NCI-H1930 (cell line): ENCODE data around the gene MMD2.

Experiments used
- DNase-seq, 2 experiments: peaks; one replicate each; lab custom pipeline; 2025; lab: John Stamatoyannopoulos, UW

Gene MMD2

GRCh38 chr7:4957847-4958476, 1.0 kb downstream of the MMD2 start:
- no peak for DNase-seq

- DNase-seq, result no peak
Measured at GRCh38 chr7:4951903-4952636, 6.9 kb downstream of the MMD2 start.

- no peak for DNase-seq
Measured at GRCh38 chr7:4951304-4951703, 7.7 kb downstream of the MMD2 start.

DNA sequence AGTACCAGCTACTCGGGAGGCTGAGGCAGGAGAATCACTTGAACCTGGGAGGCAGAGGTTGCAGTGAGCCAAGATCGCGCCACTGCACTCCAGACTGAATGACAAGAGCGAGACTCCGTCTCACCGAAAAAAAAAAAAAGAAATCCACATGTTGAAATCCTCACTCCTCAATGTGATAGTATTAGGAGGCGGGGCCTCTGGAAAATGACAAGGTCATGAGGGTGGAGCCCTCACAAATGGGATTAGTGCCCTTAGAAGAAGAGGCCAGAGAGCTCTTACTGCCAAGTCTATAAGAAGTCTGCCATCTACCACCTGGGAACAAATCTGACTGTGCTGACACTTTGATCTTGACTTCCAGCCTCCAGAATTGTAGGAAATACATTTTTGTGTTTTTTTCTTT, 10.6 kb downstream of the MMD2 start:
- DNase-seq, result no peak

DNA sequence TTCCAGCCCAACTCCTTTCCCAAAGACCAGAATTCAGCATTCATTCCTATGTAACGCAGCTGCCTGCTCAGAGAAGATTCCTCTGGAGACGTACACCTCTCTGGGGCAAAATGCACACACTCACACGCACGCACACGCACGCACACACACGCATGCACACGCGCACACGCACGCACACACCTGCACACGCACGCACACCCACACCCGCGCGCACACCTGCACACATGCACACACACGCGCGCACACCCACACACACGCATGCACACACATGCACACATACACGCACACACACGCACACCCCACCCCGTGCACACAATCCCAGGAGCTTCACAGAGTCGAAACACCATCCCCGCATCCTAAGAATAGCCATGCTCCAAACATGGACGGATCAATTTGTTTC, 13.0 kb downstream of the MMD2 start:
- DNase-seq, result no peak

- no peak for DNase-seq
Measured at GRCh38 chr7:4944939-4945338, 14.0 kb downstream of the MMD2 start.

GRCh38 chr7:4943297-4943696, 15.7 kb downstream of the MMD2 start:
- no peak for DNase-seq

DNA sequence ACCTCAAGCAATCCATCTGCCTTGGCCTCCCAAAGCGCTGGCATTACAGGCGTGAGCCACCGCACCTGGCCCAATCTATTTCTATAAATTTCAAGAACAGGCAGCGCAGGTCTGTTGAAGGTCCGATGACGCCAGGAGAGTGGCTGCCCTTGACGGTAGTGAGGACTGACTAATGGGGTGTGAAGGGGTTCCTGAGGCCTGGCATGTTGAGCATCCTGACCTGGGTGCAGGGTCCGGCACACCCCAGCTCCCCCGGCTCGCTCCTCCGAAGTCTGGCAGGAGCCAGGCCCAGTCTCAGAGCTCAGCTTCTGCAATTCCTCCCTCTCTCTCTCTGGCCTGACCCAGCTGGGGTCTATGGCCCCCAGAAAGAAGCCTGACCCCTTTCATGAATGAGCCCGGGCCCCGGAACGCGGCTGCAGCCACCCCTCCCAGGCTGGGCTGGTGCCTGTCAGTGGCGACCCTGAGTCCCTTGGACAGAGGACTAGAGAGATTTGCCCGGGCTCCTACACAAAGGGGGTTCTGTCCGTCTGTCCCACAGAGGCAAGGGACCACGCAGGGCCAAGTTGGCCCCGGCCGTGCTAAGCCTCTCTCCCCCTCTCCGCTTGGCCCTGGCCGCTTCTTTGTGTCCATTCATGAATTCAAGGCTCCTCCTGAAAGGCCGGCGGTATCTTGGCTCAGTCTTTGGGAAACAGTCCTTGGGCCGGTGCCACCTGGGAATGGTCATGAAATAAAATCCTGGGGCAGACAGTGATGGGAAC, 18.8 kb downstream of the MMD2 start:
- DNase-seq, result no peak

GRCh38 chr7:4937411-4937810, 21.6 kb downstream of the MMD2 start:
- DNase-seq, result no peak

- DNase-seq, result no peak
Measured at GRCh38 chr7:4934419-4935025, 24.5 kb downstream of the MMD2 start.

GRCh38 chr7:4931943-4932342, 27.0 kb downstream of the MMD2 start:
- no peak for DNase-seq

GRCh38 chr7:4929005-4929404, 30.0 kb downstream of the MMD2 start:
- DNase-seq, result no peak

- no peak for DNase-seq
Measured at GRCh38 chr7:4928445-4928844, 30.5 kb downstream of the MMD2 start.

DNA sequence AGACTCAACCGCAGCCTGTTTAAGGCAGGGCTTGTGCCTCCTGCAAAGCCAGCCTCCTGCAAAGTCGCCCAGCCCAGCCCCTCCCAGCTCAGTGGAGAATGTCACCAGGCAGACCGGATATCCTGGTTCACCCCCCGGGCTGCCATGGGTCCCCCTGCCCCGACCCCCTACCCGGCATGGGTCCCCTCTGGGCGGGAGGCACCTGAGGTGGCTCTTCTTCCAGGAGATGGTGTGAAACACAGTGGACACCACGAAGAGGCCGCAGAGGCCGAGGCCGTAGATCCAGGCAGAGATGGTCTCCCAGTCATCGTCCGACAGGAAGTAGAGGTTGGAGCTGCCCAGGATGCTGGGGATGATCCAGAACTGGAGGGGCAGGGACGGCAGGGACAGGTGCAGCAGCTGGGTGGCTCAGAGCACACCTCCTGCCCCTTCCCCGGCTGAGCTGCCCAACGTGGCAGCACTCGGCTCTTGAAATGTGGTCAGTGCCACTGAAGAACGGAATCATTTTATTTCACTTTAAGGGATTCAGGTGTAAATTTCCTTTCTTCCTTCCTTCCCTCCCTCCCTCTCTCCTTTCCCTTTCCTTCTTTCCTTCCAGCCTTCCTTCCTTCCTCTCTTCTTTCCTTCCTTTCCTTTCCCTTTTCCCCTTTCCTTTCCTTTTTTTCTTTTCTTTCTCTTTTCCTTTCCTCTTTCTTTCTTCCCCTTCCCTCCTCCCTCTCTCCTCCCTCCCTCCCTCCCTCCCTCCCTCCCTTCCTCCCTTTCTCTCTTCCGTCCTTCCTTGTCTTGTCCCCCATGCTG, 38.8 kb downstream of the MMD2 start:
- no peak for DNase-seq

- no peak for DNase-seq
Measured at GRCh38 chr7:4916113-4916512, 42.9 kb downstream of the MMD2 start.

DNA sequence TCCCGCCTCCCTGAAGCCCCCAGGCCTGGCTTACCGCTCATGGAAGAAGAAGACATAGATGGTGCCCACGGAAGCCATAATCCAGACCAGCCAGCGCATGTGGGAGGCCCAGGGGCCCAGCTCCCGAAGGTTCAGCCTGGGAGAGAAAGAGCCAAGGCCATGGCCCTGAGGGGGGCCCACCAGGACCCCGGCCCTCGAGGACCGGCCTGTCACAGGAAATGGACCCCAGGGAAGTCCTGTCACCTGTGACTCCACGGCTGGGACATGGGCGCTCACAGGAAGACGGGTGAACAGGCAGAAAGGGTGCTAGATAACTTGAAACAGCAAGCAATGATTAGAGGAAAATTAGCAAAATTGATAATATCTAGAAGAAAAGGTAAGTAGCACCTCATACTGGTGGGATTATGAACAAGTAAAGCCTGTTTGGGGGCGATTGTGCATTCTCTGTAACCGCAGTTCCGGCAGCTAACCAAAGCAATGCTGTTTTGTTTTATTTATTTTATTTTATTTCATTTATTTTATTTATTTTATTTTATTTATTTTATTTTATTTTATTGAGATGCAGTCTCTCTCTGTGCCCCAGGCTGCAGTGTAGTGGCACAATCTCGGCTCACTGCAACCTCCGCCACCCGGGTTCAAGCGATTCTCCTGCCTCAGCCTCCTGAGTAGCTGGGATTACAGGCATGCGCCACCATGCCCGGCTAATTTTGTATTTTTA, 47.7 kb downstream of the MMD2 start:
- DNase-seq, result no peak

DNA sequence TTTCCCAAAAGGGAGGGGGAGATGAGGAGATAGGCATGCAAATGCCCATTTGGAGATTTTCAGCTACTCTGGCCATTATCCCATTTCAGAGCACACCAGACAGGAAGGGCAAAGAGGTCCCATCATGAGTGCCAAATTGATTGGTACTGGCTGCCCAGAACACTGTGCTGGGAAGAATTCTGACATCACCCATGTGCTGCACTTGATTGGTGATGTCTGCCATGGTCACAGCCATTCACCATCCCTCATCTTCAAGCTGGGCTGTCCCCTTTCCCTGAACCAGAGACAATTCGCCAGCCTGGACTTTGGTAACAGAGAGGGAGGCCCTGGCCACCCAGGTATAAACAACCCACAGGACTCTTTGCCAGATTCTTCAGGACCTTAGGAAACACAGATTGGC, 52.3 kb downstream of the MMD2 start:
- no peak for DNase-seq

GRCh38 chr7:4905171-4905570, 53.8 kb downstream of the MMD2 start:
- no peak for DNase-seq

DNA sequence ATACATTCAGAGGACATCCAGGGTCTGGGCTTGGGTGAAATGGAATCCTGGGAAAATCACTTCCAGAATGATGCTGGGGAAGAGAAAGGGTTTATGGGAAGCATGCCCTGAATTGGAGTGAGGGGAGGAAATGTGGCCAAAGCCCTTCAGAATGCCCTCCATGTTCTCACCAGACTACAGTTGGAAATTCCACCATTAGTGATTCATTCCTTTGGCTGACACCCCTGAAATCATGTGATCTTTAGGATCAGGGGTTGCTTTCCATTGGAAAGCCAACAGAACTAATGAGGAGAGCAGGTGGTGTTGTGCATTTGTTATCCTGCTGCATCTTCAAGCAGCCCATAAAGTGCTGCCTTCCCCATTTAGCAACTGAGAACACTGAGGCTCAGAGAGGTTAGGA, 54.6 kb downstream of the MMD2 start:
- DNase-seq, result no peak

- DNase-seq, result no peak
Measured at GRCh38 chr7:4895766-4896165, 63.2 kb downstream of the MMD2 start.

- DNase-seq, result no peak
Measured at GRCh38 chr7:4894482-4894881, 64.5 kb downstream of the MMD2 start.
